ENCODE data around the gene OR1I1. TPM values are rescaled to one million over a fixed set of nuclear protein-coding genes. Genes with fewer than 3 reads are reported as not detected.

OR1I1 gene
- total RNA-seq, 2 experiments from 2014 or later, result not detected

- CTCF ChIA-PET, result interaction anchor here (0.7 to 4.2 kb wide), 3 partner anchors 12 to 46 kb away, joined by 3 to 51 read pairs (median 6); no protein-coding TSS in a partner anchor
- intact Hi-C loops (cut with micrococcal nuclease), result no loop called here
Measured at GRCh38 chr19:15104003-15104402, 22.0 kb downstream of the OR1I1 start.

GRCh38 chr19:15104411-15104810 lies 22.4 kb downstream of the OR1I1 start:
- intact Hi-C loops (cut with micrococcal nuclease), result no loop called here
- CTCF ChIA-PET, result interaction anchor here (0.8 to 4.2 kb wide), 2 partner anchors 12 to 46 kb away, joined by 6 to 51 read pairs; no protein-coding TSS in a partner anchor
- peaks cover 10% of the 10 kb centered on the region for H3K27me3 Mint-ChIP-seq (ENCODE audit: low read depth)

More at GRCh38 chr19:15104003-15104402, 22.0 kb downstream of the OR1I1 start:
- no peak overlapping the region for H3K27ac Mint-ChIP-seq
- peaks cover 21% of the 10 kb centered on the region for H3K9me3 Mint-ChIP-seq
- peaks cover 13% of the 10 kb centered on the region for H3K4me1 Mint-ChIP-seq (ENCODE audit: low read depth)
- H3K4me3 Mint-ChIP-seq, result no peak overlapping the region
- peaks cover 10% of the 10 kb centered on the region for H3K36me3 Mint-ChIP-seq (ENCODE audit: low read depth)
- no peak for DNase-seq
- peaks cover 10% of the 10 kb centered on the region for H3K27me3 Mint-ChIP-seq (ENCODE audit: low read depth)

GRCh38 chr19:15105044-15105443 lies 23.0 kb downstream of the OR1I1 start:
- intact Hi-C loops (cut with micrococcal nuclease), result no loop called here
- no peak overlapping the region for H3K4me3 Mint-ChIP-seq
- H3K27me3 Mint-ChIP-seq (ENCODE audit: low read depth), result peaks cover 10% of the 10 kb centered on the region
- CTCF ChIA-PET, result interaction anchor here (0.6 kb wide), 1 partner anchor 421 kb away, joined by 3 read pairs; no protein-coding TSS in a partner anchor
- H3K27ac Mint-ChIP-seq, result no peak overlapping the region
- peaks cover 13% of the 10 kb centered on the region for H3K4me1 Mint-ChIP-seq (ENCODE audit: low read depth)
- peaks cover 10% of the 10 kb centered on the region for H3K36me3 Mint-ChIP-seq (ENCODE audit: low read depth)
- no peak for DNase-seq
- peaks cover 21% of the 10 kb centered on the region for H3K9me3 Mint-ChIP-seq

More at GRCh38 chr19:15104411-15104810, 22.4 kb downstream of the OR1I1 start:
- H3K27ac Mint-ChIP-seq, result no peak overlapping the region
- H3K4me3 Mint-ChIP-seq, result no peak overlapping the region
- H3K9me3 Mint-ChIP-seq, result peaks cover 21% of the 10 kb centered on the region
- DNase-seq, result no peak
- H3K4me1 Mint-ChIP-seq (ENCODE audit: low read depth), result peaks cover 13% of the 10 kb centered on the region
- H3K36me3 Mint-ChIP-seq (ENCODE audit: low read depth), result peaks cover 10% of the 10 kb centered on the region

GRCh38 chr19:15107061-15108010 lies 25.3 kb downstream of the OR1I1 start, which contains the start of gene SYDE1:
Gene SYDE1 (plus strand): TSS chr19:15107401. CDS start chr19:15107434, 33 bp downstream.
- intact Hi-C loops (cut with micrococcal nuclease), result no loop called here

GRCh38 chr19:15108145-15108844 lies 26.3 kb downstream of the OR1I1 start:
- peaks cover 17% of the 10 kb centered on the region for H3K9me3 Mint-ChIP-seq
- H3K4me3 Mint-ChIP-seq, result peak overlapping the region; percentile 47
- H3K4me1 Mint-ChIP-seq (ENCODE audit: low read depth), result peaks cover 13% of the 10 kb centered on the region
- H3K27me3 Mint-ChIP-seq (ENCODE audit: low read depth), result peaks cover 10% of the 10 kb centered on the region
- CTCF ChIA-PET, result interaction anchor here (0.5 to 1.2 kb wide), 4 partner anchors 8 to 387 kb away, joined by 3 to 4 read pairs (median 3); partner anchors contain the start of gene AKAP8L
- DNase-seq, result no peak
- no peak overlapping the region for H3K27ac Mint-ChIP-seq
- H3K36me3 Mint-ChIP-seq (ENCODE audit: low read depth), result peaks cover 9% of the 10 kb centered on the region
- intact Hi-C loops (cut with micrococcal nuclease), result no loop called here

More at GRCh38 chr19:15107061-15108010, 25.3 kb downstream of the OR1I1 start, which contains the start of gene SYDE1:
- DNase-seq, result peak; percentile 60
- Mint-ChIP-seq H3K27me3 (ENCODE audit: low read depth) (peaks cover 10% of the 10 kb centered on the region), H3K27ac (no peak within 1 kb of the TSS), H3K4me3 (peak within 1 kb of the TSS; percentile 73), H3K9me3 (peaks cover 21% of the 10 kb centered on the region), H3K36me3 (ENCODE audit: low read depth) (peaks cover 8% of the 10 kb centered on the region), H3K4me1 (ENCODE audit: low read depth) (peaks cover 13% of the 10 kb centered on the region)
- CTCF ChIA-PET, result interaction anchor here (1.1 to 1.4 kb wide), 4 partner anchors 7 to 312 kb away, joined by 3 to 5 read pairs (median 3); partner anchors contain the start of gene AKAP8L

GRCh38 chr19:15108845-15109767 lies 27.1 kb downstream of the OR1I1 start:
- Mint-ChIP-seq H3K27ac (no peak overlapping the region), H3K4me1 (ENCODE audit: low read depth) (peaks cover 13% of the 10 kb centered on the region), H3K4me3 (no peak overlapping the region), H3K27me3 (ENCODE audit: low read depth) (peaks cover 10% of the 10 kb centered on the region), H3K9me3 (peaks cover 12% of the 10 kb centered on the region), H3K36me3 (ENCODE audit: low read depth) (peaks cover 10% of the 10 kb centered on the region)
- CTCF ChIA-PET, result interaction anchor here (0.6 kb wide), 1 partner anchor 140 kb away, joined by 3 read pairs; no protein-coding TSS in a partner anchor
- intact Hi-C loops (cut with micrococcal nuclease), result no loop called here
- no peak for DNase-seq

GRCh38 chr19:15109768-15110417 lies 27.9 kb downstream of the OR1I1 start:
- Mint-ChIP-seq H3K4me1 (ENCODE audit: low read depth) (peaks cover 13% of the 10 kb centered on the region), H3K36me3 (ENCODE audit: low read depth) (peaks cover 6% of the 10 kb centered on the region), H3K27ac (no peak overlapping the region), H3K27me3 (ENCODE audit: low read depth) (peaks cover 10% of the 10 kb centered on the region), H3K9me3 (peaks cover 4% of the 10 kb centered on the region), H3K4me3 (no peak overlapping the region)
- CTCF ChIA-PET, result no interaction called here
- DNase-seq, result no peak
- intact Hi-C loops (cut with micrococcal nuclease), result no loop called here

GRCh38 chr19:15110418-15110815 lies 28.4 kb downstream of the OR1I1 start:
- no peaks in the 10 kb centered on the region for H3K9me3 Mint-ChIP-seq
- no peak for DNase-seq
- H3K36me3 Mint-ChIP-seq (ENCODE audit: low read depth), result peaks cover 3% of the 10 kb centered on the region
- CTCF ChIA-PET, result no interaction called here
- H3K27me3 Mint-ChIP-seq (ENCODE audit: low read depth), result peaks cover 10% of the 10 kb centered on the region
- H3K4me3 Mint-ChIP-seq, result no peak overlapping the region
- H3K27ac Mint-ChIP-seq, result no peak overlapping the region
- intact Hi-C loops (cut with micrococcal nuclease), result no loop called here
- peaks cover 13% of the 10 kb centered on the region for H3K4me1 Mint-ChIP-seq (ENCODE audit: low read depth)

- Mint-ChIP-seq H3K27ac (no peak overlapping the region), H3K9me3 (no peaks in the 10 kb centered on the region), H3K27me3 (ENCODE audit: low read depth) (peaks cover 7% of the 10 kb centered on the region), H3K4me3 (no peak overlapping the region), H3K4me1 (ENCODE audit: low read depth) (peaks cover 10% of the 10 kb centered on the region), H3K36me3 (ENCODE audit: low read depth) (peaks cover 2% of the 10 kb centered on the region)
- intact Hi-C loops (cut with micrococcal nuclease), result no loop called here
- DNase-seq, result no peak
- CTCF ChIA-PET, result interaction anchor here (0.6 kb wide), 1 partner anchor 304 kb away, joined by 4 read pairs; no protein-coding TSS in a partner anchor
Measured at GRCh38 chr19:15111758-15112157, 29.7 kb downstream of the OR1I1 start.

GRCh38 chr19:15112385-15112784 lies 30.4 kb downstream of the OR1I1 start:
- H3K27ac Mint-ChIP-seq, result no peak overlapping the region
- H3K27me3 Mint-ChIP-seq (ENCODE audit: low read depth), result peaks cover 4% of the 10 kb centered on the region
- DNase-seq, result no peak
- peaks cover 8% of the 10 kb centered on the region for H3K4me1 Mint-ChIP-seq (ENCODE audit: low read depth)
- intact Hi-C loops (cut with micrococcal nuclease), result no loop called here
- peaks cover 4% of the 10 kb centered on the region for H3K36me3 Mint-ChIP-seq (ENCODE audit: low read depth)
- H3K4me3 Mint-ChIP-seq, result no peak overlapping the region
- H3K9me3 Mint-ChIP-seq, result no peaks in the 10 kb centered on the region
- CTCF ChIA-PET, result interaction anchor here (0.6 kb wide), 1 partner anchor 33 kb away, joined by 3 read pairs; no protein-coding TSS in a partner anchor

Data from activated naive CD4-positive, alpha-beta T cell treated with anti-CD3 and anti-CD28 coated beads for 36 hours (primary cell).